ENCODE data around the gene TRIM27.
"Not testable (repeated sequence)": the region's sequence is repeated elsewhere in the genome, so short reads cannot be mapped to it uniquely, and the experiment has no call there.

The TRIM27 gene

DNA sequence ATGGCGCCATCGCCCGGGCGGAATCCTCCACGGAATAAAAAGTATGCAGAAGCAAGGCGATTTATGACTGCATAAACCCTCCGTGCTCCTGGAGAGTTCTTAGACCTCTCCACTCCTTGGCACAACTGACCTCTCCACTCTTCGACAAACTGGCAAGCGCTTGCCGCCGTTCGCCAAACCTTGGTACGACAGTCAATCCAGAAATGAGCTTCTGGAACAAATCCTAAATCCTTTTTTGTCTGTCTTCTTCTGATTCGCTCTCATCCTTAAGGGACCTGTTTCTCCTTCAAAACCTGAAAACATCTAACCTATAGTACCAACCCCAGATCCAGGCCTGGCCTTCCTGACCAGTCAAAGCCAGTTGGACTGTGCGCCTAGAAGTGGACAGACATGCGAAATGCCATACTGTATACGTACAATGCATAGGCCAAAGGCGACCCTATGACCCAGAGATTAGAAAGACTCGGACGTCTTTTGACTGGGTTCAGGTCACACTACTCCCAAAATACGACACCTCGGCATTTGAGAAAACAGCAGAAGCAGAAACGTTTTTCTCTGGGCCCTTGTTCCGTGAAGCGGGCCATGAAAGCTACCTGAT is 59.4 kb downstream of the TRIM27 start:
- DNase-seq (ENCODE audit: low spot score): no peak

DNA sequence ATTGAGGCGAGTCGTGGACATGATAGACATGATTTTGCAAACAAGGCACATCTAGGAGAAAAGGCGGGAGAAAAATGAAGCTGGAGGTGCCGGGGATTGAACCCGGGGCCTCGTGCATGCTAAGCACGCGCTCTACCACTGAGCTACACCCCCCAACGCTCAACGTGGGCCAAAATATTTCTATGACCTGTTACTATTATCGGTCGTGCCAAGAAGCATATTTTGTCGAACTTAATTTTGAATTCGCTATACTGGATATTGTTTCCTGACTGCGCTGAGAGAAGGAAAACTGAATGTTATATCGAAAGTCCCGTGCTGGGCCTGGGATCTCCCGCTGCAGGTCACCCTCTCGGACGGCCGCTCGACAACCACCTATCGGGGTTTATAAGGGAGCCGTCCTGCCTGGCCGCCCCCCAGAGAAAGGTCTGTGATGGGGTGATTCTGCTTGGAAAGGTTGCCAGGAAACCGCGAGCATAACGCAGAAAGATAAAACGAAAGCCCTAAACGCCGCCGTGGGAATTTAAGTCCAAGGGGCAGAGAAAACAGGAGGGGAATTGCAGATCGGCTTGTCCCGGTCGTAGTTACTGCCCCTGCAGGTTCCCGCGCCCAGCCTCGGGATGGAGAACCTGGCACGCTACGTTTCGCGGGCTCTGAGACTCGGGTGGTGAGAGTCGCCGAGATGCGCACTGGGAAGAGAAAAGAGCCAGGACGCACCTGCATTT is 60.0 kb downstream of the TRIM27 start:
- DNase-seq (ENCODE audit: low spot score): peak; percentile 90

DNA sequence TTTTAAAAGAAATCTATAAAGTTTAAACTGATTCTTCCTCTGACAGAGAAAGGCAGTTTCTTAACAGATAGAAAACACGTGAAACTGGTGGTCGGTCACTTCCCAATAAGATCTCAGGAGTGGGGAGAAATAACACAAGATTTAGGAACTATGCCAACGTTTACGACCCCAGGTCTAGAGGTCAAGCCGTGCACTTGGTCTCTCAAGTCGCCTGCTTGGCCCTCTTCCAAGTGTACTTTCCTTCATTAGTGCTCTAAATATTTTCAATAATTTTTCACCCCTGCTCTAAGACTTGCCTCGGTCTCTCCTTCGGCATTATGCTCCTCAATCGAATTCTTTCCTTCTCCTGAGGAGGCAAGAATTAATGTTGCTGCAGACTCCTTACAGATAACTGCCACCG is 61.7 kb downstream of the TRIM27 start:
- DNase-seq (ENCODE audit: low spot score): no peak

DNA sequence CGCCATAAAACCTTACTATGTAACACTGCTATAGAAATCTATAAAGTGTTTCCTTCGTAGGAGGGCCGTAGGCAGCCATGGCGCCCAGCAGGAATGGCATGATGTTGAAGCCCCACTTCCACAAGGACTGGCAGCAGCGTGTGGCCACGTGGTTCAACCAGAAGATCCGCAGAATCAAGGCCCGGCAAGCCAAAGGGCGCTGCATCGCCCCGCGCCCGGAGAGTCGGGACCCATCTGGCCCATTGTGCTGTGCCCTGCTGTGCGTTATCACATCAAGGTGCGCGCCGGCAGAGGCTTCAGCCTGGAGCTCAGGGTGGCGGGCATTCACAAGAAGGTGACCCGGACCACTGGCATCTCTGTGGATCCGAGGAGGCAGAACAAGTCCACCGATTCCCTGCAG is 62.4 kb downstream of the TRIM27 start:
- no peak for DNase-seq (ENCODE audit: low spot score)

DNA sequence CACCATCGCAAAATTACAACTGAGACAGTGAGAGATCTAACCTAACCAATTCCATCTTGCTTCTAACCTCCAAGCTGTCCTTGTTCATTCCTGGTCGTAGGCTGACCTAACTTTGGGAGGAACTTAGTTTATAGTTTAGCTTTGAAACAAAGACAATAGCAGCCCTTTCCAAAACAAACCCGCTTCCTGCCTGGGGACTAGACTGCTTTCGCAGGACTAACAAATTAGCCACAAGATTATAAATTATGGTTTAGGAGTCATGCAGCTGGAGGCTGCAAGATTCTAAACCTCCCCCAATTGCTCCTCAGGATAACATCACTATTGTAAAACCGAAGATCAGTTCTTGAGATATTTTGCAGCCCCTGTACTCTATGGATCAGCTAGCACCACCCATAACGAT is 63.2 kb downstream of the TRIM27 start:
- DNase-seq (ENCODE audit: low spot score): no peak

DNA sequence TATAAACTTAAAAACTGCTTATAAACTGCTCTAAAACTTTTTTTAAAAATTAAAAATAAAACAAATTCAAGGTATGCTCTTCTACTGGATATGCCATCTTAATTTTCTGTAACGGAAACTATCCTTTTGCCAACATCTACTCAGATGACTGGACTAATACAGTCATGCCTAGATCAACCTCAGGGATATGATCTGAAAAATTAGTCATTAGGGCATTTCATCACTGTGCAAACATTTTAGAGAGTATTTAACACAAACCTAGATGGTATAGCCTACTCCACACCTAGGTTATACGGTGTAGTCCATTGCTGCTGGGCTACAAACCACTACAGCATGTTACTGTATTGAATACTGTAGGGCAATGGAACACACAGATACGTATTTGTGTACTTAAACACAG is 64.8 kb downstream of the TRIM27 start:
- DNase-seq (ENCODE audit: low spot score): no peak

DNA sequence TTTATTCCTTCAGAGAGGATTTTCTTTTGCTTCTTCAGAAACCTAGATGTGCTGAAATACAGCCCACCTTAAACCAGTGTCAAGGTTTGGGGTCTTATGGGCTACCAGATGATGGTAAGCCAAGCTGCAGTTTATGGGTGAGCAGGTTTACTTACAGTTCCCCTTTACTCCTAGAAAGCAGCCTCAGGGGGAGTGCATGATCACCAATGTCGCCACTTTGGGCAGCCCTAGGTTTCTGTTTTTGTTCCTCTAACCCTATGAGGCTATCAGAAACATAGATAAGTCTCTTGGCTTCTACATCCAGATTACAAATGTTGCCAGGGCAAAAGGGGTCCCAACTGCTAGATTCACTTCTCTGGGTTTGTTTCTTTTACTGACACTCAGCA is 67.2 kb downstream of the TRIM27 start:
- DNase-seq (ENCODE audit: low spot score): no peak

DNA sequence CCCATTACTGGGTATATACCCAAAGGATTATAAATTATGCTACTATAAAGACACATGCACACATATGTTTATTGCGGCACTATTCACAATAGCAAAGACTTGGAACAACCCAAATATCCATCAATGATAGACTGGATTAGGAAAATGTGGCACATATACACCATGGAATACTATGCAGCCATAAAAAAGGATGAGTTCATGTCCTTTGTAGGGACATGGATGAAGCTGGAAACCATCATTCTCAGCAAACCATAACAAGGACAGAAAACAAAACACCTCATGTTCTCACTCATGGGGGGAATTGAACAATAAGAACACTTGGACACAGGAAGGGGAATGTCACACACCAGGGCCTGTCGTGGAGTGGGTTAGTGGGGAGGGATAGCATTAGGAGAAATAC is 69.4 kb downstream of the TRIM27 start:
- not testable (repeated sequence) for DNase-seq (ENCODE audit: low spot score)
